WERI-Rb-1 (cell line): ENCODE results near the gene RPL10A.

Experiments
- DNase-seq: peaks from one replicate; pipeline ENCODE4 v3.0.0-alpha.2; 2020
- H3K27ac ChIP-seq: fragments of 250-450 bp; sonication (Bioruptor Pico); 2 replicates; pipeline ENCODE4 v1.5.1; 2020; ENCODE audit warnings: mild to moderate bottlenecking, moderate library complexity
- H3K27me3 ChIP-seq: fragments of 250-450 bp; sonication (Bioruptor Pico); 2 replicates; pipeline ENCODE4 v1.5.1; 2021; ENCODE audit warnings: mild to moderate bottlenecking, low read depth, moderate library complexity; ENCODE audit not compliant: insufficient read depth, severe bottlenecking
- H3K36me3 ChIP-seq: fragments of 250-450 bp; sonication (Bioruptor Pico); 2 replicates; pipeline ENCODE4 v1.5.1; 2020; ENCODE audit warnings: mild to moderate bottlenecking, moderate library complexity
- H3K4me3 ChIP-seq: 2 replicates; pipeline ENCODE4 v1.5.1; 2011; ENCODE audit warnings: low read depth, mild to moderate bottlenecking, control low read depth, low read length
- H3K9me3 ChIP-seq: fragments of 250-450 bp; sonication (Bioruptor Pico); 2 replicates; pipeline ENCODE4 v1.5.1; 2021; ENCODE audit warnings: mild to moderate bottlenecking, moderate library complexity; ENCODE audit not compliant: severe bottlenecking
- TF ChIP-seq, protein P1 (sequence below): IDR thresholded peaks from 2 replicates; pipeline ENCODE4 v1.5.1; 2011; ENCODE audit warnings: low read depth, mild to moderate bottlenecking, control low read depth, inconsistent platforms, low read length

Gene RPL10A

GRCh38 chr6:35468181-35468979 lies at the start of gene RPL10A:
TSS of gene RPL10A (plus strand) at chr6:35468401. CDS start at chr6:35468435, 34 bp downstream.
- Histone ChIP-seq H3K36me3 (peaks cover 84% of the 10 kb centered on the region), H3K4me3 (peak within 1 kb of the TSS; percentile 86)
- TF ChIP-seq, protein P1, sequence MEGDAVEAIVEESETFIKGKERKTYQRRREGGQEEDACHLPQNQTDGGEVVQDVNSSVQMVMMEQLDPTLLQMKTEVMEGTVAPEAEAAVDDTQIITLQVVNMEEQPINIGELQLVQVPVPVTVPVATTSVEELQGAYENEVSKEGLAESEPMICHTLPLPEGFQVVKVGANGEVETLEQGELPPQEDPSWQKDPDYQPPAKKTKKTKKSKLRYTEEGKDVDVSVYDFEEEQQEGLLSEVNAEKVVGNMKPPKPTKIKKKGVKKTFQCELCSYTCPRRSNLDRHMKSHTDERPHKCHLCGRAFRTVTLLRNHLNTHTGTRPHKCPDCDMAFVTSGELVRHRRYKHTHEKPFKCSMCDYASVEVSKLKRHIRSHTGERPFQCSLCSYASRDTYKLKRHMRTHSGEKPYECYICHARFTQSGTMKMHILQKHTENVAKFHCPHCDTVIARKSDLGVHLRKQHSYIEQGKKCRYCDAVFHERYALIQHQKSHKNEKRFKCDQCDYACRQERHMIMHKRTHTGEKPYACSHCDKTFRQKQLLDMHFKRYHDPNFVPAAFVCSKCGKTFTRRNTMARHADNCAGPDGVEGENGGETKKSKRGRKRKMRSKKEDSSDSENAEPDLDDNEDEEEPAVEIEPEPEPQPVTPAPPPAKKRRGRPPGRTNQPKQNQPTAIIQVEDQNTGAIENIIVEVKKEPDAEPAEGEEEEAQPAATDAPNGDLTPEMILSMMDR, result peak; percentile 99

GRCh38 chr6:35419417-35419816 lies 48.8 kb upstream of the RPL10A start:
- Histone ChIP-seq H3K27me3 (no peaks in the 10 kb centered on the region), H3K9me3 (no peaks in the 10 kb centered on the region), H3K27ac (no peak overlapping the region), H3K4me3 (no peak overlapping the region), H3K36me3 (peaks cover 20% of the 10 kb centered on the region)
- TF ChIP-seq, protein P1, result peak; percentile 87
- DNase-seq, result peak; percentile 60

More at GRCh38 chr6:35468181-35468979, at the start of gene RPL10A:
- Histone ChIP-seq H3K27ac (peak within 1 kb of the TSS; percentile 91), H3K27me3 (no peaks in the 10 kb centered on the region), H3K9me3 (no peaks in the 10 kb centered on the region)
- peak; percentile 99 for DNase-seq

DNA sequence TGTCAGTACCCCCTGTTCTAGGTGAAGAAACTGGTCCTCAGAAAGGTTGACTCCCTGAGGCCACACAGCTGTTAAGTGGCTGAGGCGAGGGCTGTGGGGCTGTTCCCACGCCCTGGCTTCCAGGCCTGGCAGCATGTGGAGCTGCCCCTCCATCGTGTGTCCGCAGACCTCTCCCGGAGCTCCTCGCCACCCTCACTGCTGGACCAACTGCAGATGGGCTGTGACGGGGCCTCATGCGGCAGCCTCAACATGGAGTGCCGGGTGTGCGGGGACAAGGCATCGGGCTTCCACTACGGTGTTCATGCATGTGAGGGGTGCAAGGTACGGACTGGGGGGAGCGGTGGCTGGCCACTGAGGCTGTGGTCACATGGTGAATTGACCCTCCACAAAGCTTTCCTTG lies 48.2 kb upstream of the RPL10A start:
- TF ChIP-seq, protein P1, result no peak
- no peak for DNase-seq
- H3K27ac ChIP-seq, result no peak overlapping the region
- peaks cover 26% of the 10 kb centered on the region for H3K36me3 ChIP-seq
- H3K9me3 ChIP-seq, result no peaks in the 10 kb centered on the region
- H3K27me3 ChIP-seq, result no peaks in the 10 kb centered on the region
- no peak overlapping the region for H3K4me3 ChIP-seq

GRCh38 chr6:35425284-35425683 lies 42.9 kb upstream of the RPL10A start:
- no peak overlapping the region for H3K27ac ChIP-seq
- no peak for DNase-seq
- TF ChIP-seq, protein P1, result no peak

GRCh38 chr6:35426074-35426473 lies 42.1 kb upstream of the RPL10A start:
- H3K27me3 ChIP-seq, result no peaks in the 10 kb centered on the region
- no peak overlapping the region for H3K27ac ChIP-seq
- H3K4me3 ChIP-seq, result no peak overlapping the region
- H3K36me3 ChIP-seq, result peaks cover 25% of the 10 kb centered on the region
- H3K9me3 ChIP-seq, result peaks cover 19% of the 10 kb centered on the region
- TF ChIP-seq, protein P1, result no peak
- DNase-seq, result no peak

More at GRCh38 chr6:35425284-35425683, 42.9 kb upstream of the RPL10A start:
- Histone ChIP-seq H3K9me3 (peaks cover 18% of the 10 kb centered on the region), H3K27me3 (no peaks in the 10 kb centered on the region), H3K4me3 (no peak overlapping the region), H3K36me3 (peaks cover 25% of the 10 kb centered on the region)
